Upper lobe of left lung (tissue), 6 donors: ENCODE results near the gene PLEKHA5. TPM values are rescaled to one million over a fixed set of nuclear protein-coding genes. Genes with fewer than 3 reads are reported as not detected.
"Not testable (repeated sequence)": the region's sequence is repeated elsewhere in the genome, so short reads cannot be mapped to it uniquely, and the experiment has no call there.

ENCODE experiments used
- ATAC-seq, 2 donors: fragments of 200-7000 bp; cut with Tn5 transposase; one replicate each; pipeline ENCODE4 v1.9.1; 2022; ENCODE audit warnings: mild to moderate bottlenecking in 2 of 2, moderate library complexity in 2 of 2; ENCODE audit not compliant: low FRiP score in 2 of 2
- DNase-seq, 2 donors: peaks; one replicate each; pipeline ENCODE4 v3.0.0-alpha.2; 2019 to 2020
- H3K27ac ChIP-seq, 4 donors: fragments of 200-600 bp; sonication (generic); one replicate each; pipeline ENCODE4 v1.5.1; 2016 to 2019
- H3K27me3 ChIP-seq, 4 donors: fragments of 200-600 bp; sonication (generic); one replicate each; pipeline ENCODE4 v1.5.1; 2017 to 2019
- H3K36me3 ChIP-seq, 4 donors: fragments of 200-600 bp; sonication (generic); one replicate each; pipeline ENCODE4 v1.5.1; 2016 to 2019
- H3K4me1 ChIP-seq, 4 donors: fragments of 200-600 bp; sonication (generic); one replicate each; pipeline ENCODE4 v1.5.1; 2018 to 2019
- H3K4me3 ChIP-seq, 4 donors: fragments of 200-600 bp; sonication (generic); one replicate each; pipeline ENCODE4 v1.5.1; 2017 to 2019; ENCODE audit warnings: mild to moderate bottlenecking in 2 of 4, moderate library complexity in 1 of 4
- H3K9me3 ChIP-seq, 4 donors: fragments of 200-600 bp; sonication (generic); one replicate each; pipeline ENCODE4 v1.5.1; 2018 to 2019
- CTCF ChIP-seq, 6 experiments: fragments of 450-650 bp in 4 of 6; fragments of 200-600 bp in 2 of 6; sonication (generic) in 2 of 6; IDR thresholded peaks; one replicate each; pipeline ENCODE4 v1.5.1; 2016 to 2019; ENCODE audit warnings: antibody characterized with exemption in 6 of 6
- EP300 ChIP-seq, 4 donors: sonication (generic); formaldehyde crosslinking; IDR thresholded peaks; one replicate each; pipeline ENCODE4 v1.5.1; 2017; ENCODE audit warnings: antibody characterized with exemption in 4 of 4, control low read depth in 2 of 4
- POLR2A ChIP-seq, 4 donors: fragments of 450-650 bp; IDR thresholded peaks; one replicate each; pipeline ENCODE4 v1.5.1; 2016 to 2017; ENCODE audit warnings: antibody characterized with exemption in 4 of 4, mild to moderate bottlenecking in 2 of 4
- POLR2AphosphoS5 ChIP-seq, 2 donors: sonication (generic); formaldehyde crosslinking; IDR thresholded peaks; one replicate each; pipeline ENCODE4 v1.5.1; 2017; ENCODE audit warnings: antibody characterized with exemption in 2 of 2
- WGBS, 2 donors: methylation state at CpG; one replicate each; pipeline ENCODE4 v1.1.5; 2017 to 2018; 5-methylcytosine and 5-hydroxymethylcytosine counted together
- total RNA-seq, 6 donors: library from RNA; depleted of rRNA in 4 of 6; stranded (reverse); fragments of >200 nt in 4 of 6; gene quantifications; one replicate each; pipeline versions ENCODE4 v1.1.0 to v1.2.1, GENCODE V29; 2016 to 2021
- donor health status: DM: no; HTN: no; CAD: no; lungs with moderate emphysema.
- donor health status: DM: no; HTN: yes; CAD: no; lungs with severe emphysema.

PLEKHA5 gene
- total RNA-seq, 6 donors from 2014 or later, result 18.5 to 89.6 (median 25.9) TPM

GRCh38 chr12:19169222-19169621 is 39.7 kb downstream of the PLEKHA5 start:
- H3K27me3 ChIP-seq, result no peaks in the 10 kb centered on the region
- 94 to 100% methylated on average over 1 of the region's 1 CpG for WGBS, 2 donors

DNA sequence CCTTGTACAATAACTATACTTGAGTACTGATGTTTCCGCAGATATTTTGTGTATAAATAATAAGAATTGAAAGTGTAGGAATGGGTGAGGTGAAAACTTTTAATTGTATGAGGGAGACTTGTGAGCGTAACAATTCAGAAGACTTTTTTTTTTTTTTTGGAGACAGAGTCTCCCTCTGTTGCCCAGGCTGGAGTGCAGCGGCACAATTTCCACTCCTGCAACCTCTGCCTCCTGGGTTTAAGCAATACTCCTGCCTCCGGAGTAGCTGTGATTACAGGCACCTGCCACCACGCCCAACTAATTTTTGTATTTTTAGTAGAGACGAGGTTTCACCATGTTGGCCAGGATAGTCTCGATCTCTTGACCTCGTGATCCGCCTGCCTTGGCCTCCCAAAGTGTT is 40.8 kb downstream of the PLEKHA5 start:
- H3K9me3 ChIP-seq, H3K27ac ChIP-seq, DNase-seq, H3K4me3 ChIP-seq, H3K4me1 ChIP-seq, ATAC-seq, H3K27me3 ChIP-seq, H3K36me3 ChIP-seq: not testable (repeated sequence)
- WGBS, 2 donors, result 96 to 97% methylated on average over 9 of the region's 9 CpGs

More at GRCh38 chr12:19169222-19169621, 39.7 kb downstream of the PLEKHA5 start:
- Histone ChIP-seq H3K4me1 (peaks cover 0 to 3% (median 0%) of the 10 kb centered on the region in 4 donors), H3K27ac (no peak overlapping the region), H3K36me3 (no peaks in the 10 kb centered on the region), H3K4me3 (no peak overlapping the region), H3K9me3 (no peaks in the 10 kb centered on the region)
- DNase-seq (no peak), ATAC-seq (no peak)
- TF ChIP-seq EP300 (IDR thresholded peaks at IDR 0.05) (no peak), CTCF (IDR thresholded peaks at IDR 0.05) (no peak), POLR2A (IDR thresholded peaks at IDR 0.05) (no peak), POLR2AphosphoS5 (IDR thresholded peaks at IDR 0.05) (no peak)

- no peak overlapping the region for H3K4me3 ChIP-seq
- DNase-seq (no peak), ATAC-seq (no peak)
- H3K4me1 ChIP-seq, result no peaks in the 10 kb centered on the region
- TF ChIP-seq EP300 (IDR thresholded peaks at IDR 0.05) (no peak), CTCF (IDR thresholded peaks at IDR 0.05) (no peak), POLR2A (IDR thresholded peaks at IDR 0.05) (no peak), POLR2AphosphoS5 (IDR thresholded peaks at IDR 0.05) (no peak)
- no peak overlapping the region for H3K27ac ChIP-seq
- H3K27me3 ChIP-seq, result no peaks in the 10 kb centered on the region
- H3K9me3 ChIP-seq, result no peaks in the 10 kb centered on the region
- H3K36me3 ChIP-seq, result no peaks in the 10 kb centered on the region
- WGBS, 2 donors, result 78 to 80% methylated on average over 2 of the region's 2 CpGs
These were observed 42.2 kb downstream of the PLEKHA5 start for GRCh38 chr12:19171731-19172130.

DNA sequence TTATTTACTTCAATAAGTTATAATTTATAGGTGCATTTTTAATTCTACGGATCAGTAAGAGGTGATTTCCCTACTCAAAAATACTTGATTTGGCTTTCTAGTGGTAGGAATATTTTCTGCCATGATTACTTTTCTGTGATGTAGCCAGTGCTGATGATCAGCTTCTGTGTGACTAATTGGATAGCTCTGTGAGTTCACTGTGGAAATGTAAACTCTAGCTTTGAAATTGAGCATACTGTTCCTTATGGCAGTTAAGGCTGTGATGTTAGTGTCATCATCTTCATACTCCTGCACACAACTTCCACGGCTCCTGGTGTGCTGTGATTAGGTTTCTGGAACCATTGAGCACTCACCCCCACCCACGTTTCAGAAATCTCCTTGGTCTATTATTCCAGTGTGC is 48.2 kb downstream of the PLEKHA5 start:
- Histone ChIP-seq H3K4me1 (no peaks in the 10 kb centered on the region), H3K36me3 (no peaks in the 10 kb centered on the region), H3K27me3 (no peaks in the 10 kb centered on the region), H3K9me3 (no peaks in the 10 kb centered on the region), H3K27ac (no peak overlapping the region), H3K4me3 (no peak overlapping the region)
- WGBS, 2 donors, result 76 to 81% methylated on average over 3 of the region's 3 CpGs
- ATAC-seq (no peak), DNase-seq (no peak)
- TF ChIP-seq POLR2AphosphoS5 (IDR thresholded peaks at IDR 0.05) (no peak), POLR2A (IDR thresholded peaks at IDR 0.05) (no peak), EP300 (IDR thresholded peaks at IDR 0.05) (no peak), CTCF (IDR thresholded peaks at IDR 0.05) (no peak)

- DNase-seq, result no peak
- Histone ChIP-seq H3K9me3 (no peaks in the 10 kb centered on the region), H3K4me3 (no peak overlapping the region), H3K4me1 (no peaks in the 10 kb centered on the region), H3K27me3 (no peaks in the 10 kb centered on the region), H3K36me3 (no peaks in the 10 kb centered on the region), H3K27ac (no peak overlapping the region)
- 95 to 96% methylated on average over 4 of the region's 4 CpGs for whole genome bisulfite sequencing, 2 donors
- no peak for ATAC-seq
- TF ChIP-seq POLR2A (IDR thresholded peaks at IDR 0.05), result no peak
- TF ChIP-seq EP300 (IDR thresholded peaks at IDR 0.05), result no peak
- no peak for TF ChIP-seq POLR2AphosphoS5 (IDR thresholded peaks at IDR 0.05)
- no peak for TF ChIP-seq CTCF (IDR thresholded peaks at IDR 0.05)
These were observed 50.5 kb downstream of the PLEKHA5 start for GRCh38 chr12:19179986-19180385.
